GM10248 (cell line): Measurements from ENCODE around the gene THSD7A.

Source experiments
- CTCF ChIA-PET: fragments of 300-600 bp; sonication (Branson Sonifier 250); formaldehyde crosslinking; extraction: SDS; loops from one replicate; lab custom pipeline; 2021; ENCODE audit warnings: antibody characterized with exemption; lab: Yijun Ruan, JAX
- POLR2A ChIA-PET: fragments of 350-650 bp; sonication (Branson Sonifier 250); formaldehyde crosslinking; extraction: SDS; loops from one replicate; lab custom pipeline; 2020; ENCODE audit warnings: antibody characterized with exemption; lab: Yijun Ruan, JAX
- DNase-seq: peaks from one replicate; pipeline ENCODE4 v3.0.0; 2012; ENCODE audit errors: extremely low spot score
- CTCF ChIP-seq: IDR thresholded peaks from 2 replicates; pipeline ENCODE4 v1.5.1; 2012; ENCODE audit warnings: mild to moderate bottlenecking, low read depth; ENCODE audit errors: extremely low read depth, missing control alignments, control extremely low read depth

The THSD7A gene

DNA sequence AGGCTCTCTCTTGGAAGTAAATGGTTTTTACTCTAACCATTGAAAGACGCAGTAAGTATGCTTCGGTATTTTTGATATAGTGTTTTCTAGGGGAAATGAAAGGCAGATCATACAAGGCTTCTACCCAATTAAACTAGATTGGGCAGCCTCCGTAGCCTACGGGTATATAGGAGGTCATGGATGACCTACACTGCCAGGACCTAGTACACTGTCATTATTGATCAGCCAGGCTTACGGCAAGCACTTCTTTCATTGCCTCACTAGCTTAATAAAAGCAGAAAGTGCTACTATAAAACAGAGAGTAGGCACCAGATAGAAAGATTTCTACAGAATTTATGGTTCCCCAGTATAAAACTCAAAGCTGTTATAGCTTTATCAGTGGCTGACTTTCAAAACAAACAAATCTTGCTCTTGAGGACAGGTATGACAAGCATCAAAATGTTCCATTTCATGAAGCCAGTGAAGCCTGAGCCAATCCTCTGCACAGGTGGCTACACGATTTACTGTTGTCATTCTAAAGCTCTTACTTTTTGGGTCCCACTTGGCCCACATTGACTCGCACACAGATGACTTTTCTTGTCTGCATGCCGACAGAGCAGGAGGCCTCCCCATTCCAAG, 358.1 kb downstream of the THSD7A start:
- ChIA-PET CTCF (interaction anchor here (1.4 to 1.7 kb wide), 2 partner anchors 9 to 14 kb away, joined by 4 read pairs; no protein-coding TSS in a partner anchor), POLR2A (no interaction called here)
- no peak for DNase-seq
- TF ChIP-seq CTCF = no peak

GRCh38 chr7:11473220-11473619, 358.8 kb downstream of the THSD7A start:
- ChIA-PET POLR2A (no interaction called here), CTCF (interaction anchor here (1.4 to 1.7 kb wide), 2 partner anchors 8 to 15 kb away, joined by 4 read pairs; no protein-coding TSS in a partner anchor)
- DNase-seq = no peak
- TF ChIP-seq CTCF = no peak

DNA sequence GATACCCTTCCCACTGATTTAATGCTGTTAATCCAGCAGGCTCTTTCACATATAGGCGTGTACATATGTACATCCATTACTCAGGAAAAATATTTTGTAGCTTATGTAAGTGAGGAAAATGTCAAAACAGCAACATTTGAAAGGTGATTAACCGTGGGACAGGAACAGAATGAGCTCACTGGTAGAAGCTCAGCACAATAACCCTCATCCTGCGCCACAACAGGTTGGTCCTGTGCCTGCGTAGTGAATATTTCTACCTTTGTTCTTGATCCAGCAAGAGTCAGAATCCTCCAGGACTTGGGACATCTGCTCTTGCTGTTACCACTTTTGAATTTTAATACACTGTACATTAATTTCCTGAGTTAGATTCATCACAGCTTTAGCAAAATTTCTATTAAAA, 359.4 kb downstream of the THSD7A start:
- DNase-seq = no peak
- TF ChIP-seq CTCF = no peak
- ChIA-PET POLR2A (no interaction called here), CTCF (interaction anchor here (1.7 kb wide), 1 partner anchor 16 kb away, joined by 4 read pairs; no protein-coding TSS in a partner anchor)

GRCh38 chr7:11471255-11471654, 360.7 kb downstream of the THSD7A start:
- no peak for TF ChIP-seq CTCF
- POLR2A ChIA-PET = no interaction called here
- CTCF ChIA-PET = no interaction called here
- no peak for DNase-seq

- no peak for DNase-seq
- ChIA-PET CTCF (no interaction called here), POLR2A (no interaction called here)
- TF ChIP-seq CTCF = no peak
Observed at GRCh38 chr7:11469028-11469745, 362.8 kb downstream of the THSD7A start.

- TF ChIP-seq CTCF = no peak
- POLR2A ChIA-PET = no interaction called here
- no peak for DNase-seq
- CTCF ChIA-PET = no interaction called here
Observed at GRCh38 chr7:11466517-11467105, 365.4 kb downstream of the THSD7A start.
